IMR-90 (cell line): ENCODE measurements around the gene MLX. TPM values are rescaled to one million over a fixed set of nuclear protein-coding genes. Genes with fewer than 3 reads are reported as not detected.

ENCODE experiments used
- ATAC-seq: fragments of 200-7000 bp; cut with Tn5 transposase; 2 replicates; pipeline ENCODE4 v1.9.1; 2020; ENCODE audit warnings: low read depth, mild to moderate bottlenecking, moderate library complexity
- BruUV-seq: library from RNA; stranded (reverse); fragments of 400-500 nt; replicated peaks from 2 replicates; lab custom pipeline; 2021; lab: Mats Ljungman, UMichigan
- CTCF ChIA-PET: fragments of 300-600 bp; formaldehyde crosslinking; extraction: SDS; loops from one replicate; lab custom pipeline; 2021; ENCODE audit warnings: antibody characterized with exemption; lab: Yijun Ruan, JAX
- POLR2A ChIA-PET: fragments of 300-600 bp; sonication (Branson Sonifier 250); formaldehyde crosslinking; loops from one replicate; lab custom pipeline; 2022; ENCODE audit warnings: antibody characterized with exemption; ENCODE audit not compliant: unreplicated experiment; lab: Charles Lee
- DNase-seq: peaks from one replicate; pipeline ENCODE4 v3.0.0; 2013
- H2AFZ ChIP-seq: replicated peaks from 2 replicates; pipeline ENCODE3; 2013; ENCODE audit warnings: low read length, mild to moderate bottlenecking; ENCODE audit not compliant: poor library complexity
- H2AK5ac ChIP-seq: 2 replicates; pipeline ENCODE4 v1.6.1; 2013; ENCODE audit warnings: low read depth, low read length, inconsistent platforms
- H2AK9ac ChIP-seq: replicated peaks from 2 replicates; pipeline ENCODE3; 2013; ENCODE audit warnings: mild to moderate bottlenecking, low read depth, low read length, moderate library complexity; ENCODE audit not compliant: poor library complexity
- H2BK120ac ChIP-seq: 2 replicates; pipeline ENCODE4 v1.6.1; 2013; ENCODE audit warnings: low read depth, low read length, inconsistent platforms
- H2BK15ac ChIP-seq: 3 replicates; pipeline ENCODE4 v1.6.1; 2013; ENCODE audit warnings: low read depth, low read length, inconsistent platforms
- H2BK20ac ChIP-seq: 2 replicates; pipeline ENCODE4 v1.6.1; 2013; ENCODE audit warnings: low read depth, mild to moderate bottlenecking, inconsistent platforms, low read length, moderate library complexity
- H2BK5ac ChIP-seq: 2 replicates; pipeline ENCODE4 v1.6.1; 2013; ENCODE audit warnings: mild to moderate bottlenecking, low read depth, low read length, inconsistent platforms; ENCODE audit not compliant: poor library complexity, severe bottlenecking
- H3K14ac ChIP-seq: replicated peaks from 2 replicates; pipeline ENCODE4 v1.6.1; 2013; ENCODE audit warnings: low read depth, low read length, inconsistent platforms
- H3K18ac ChIP-seq: 2 replicates; pipeline ENCODE4 v1.6.1; 2013; ENCODE audit warnings: low read depth, low read length, control low read depth
- H3K23ac ChIP-seq: 2 replicates; pipeline ENCODE4 v1.6.1; 2013; ENCODE audit warnings: low read depth, low read length, inconsistent platforms
- H3K27ac ChIP-seq: 2 replicates; pipeline ENCODE4 v1.5.1; 2013; ENCODE audit warnings: mild to moderate bottlenecking, control low read depth, low read length; ENCODE audit not compliant: insufficient read depth
- H3K27me3 ChIP-seq: 2 replicates; pipeline ENCODE4 v1.6.1; 2013; ENCODE audit warnings: low read length; ENCODE audit not compliant: control insufficient read depth, insufficient read depth
- H3K36me3 ChIP-seq: 2 replicates; pipeline ENCODE4 v1.6.1; 2013; ENCODE audit warnings: low read length, mixed read lengths; ENCODE audit not compliant: control insufficient read depth, insufficient read depth
- H3K4ac ChIP-seq: 2 replicates; pipeline ENCODE4 v1.6.1; 2013; ENCODE audit warnings: low read depth, low read length, inconsistent platforms
- H3K4me1 ChIP-seq: 2 replicates; pipeline ENCODE4 v1.6.1; 2013; ENCODE audit warnings: low read length, mixed read lengths; ENCODE audit not compliant: control insufficient read depth, insufficient read depth
- H3K4me2 ChIP-seq: 2 replicates; pipeline ENCODE4 v1.6.1; 2013; ENCODE audit warnings: low read depth, mild to moderate bottlenecking, control low read depth, low read length, moderate library complexity
- H3K4me3 ChIP-seq: 2 replicates; pipeline ENCODE4 v1.5.1; 2013; ENCODE audit warnings: low read depth, mild to moderate bottlenecking, control low read depth, low read length, moderate library complexity; ENCODE audit not compliant: insufficient read depth
- H3K56ac ChIP-seq: 2 replicates; pipeline ENCODE4 v1.6.1; 2013; ENCODE audit warnings: low read length, inconsistent platforms; ENCODE audit not compliant: insufficient read depth; ENCODE audit errors: extremely low read depth
- H3K79me1 ChIP-seq, 2 experiments: 2 replicates each; pipeline ENCODE4 v1.6.1; 2013; ENCODE audit warnings: low read length in 2 of 2, inconsistent platforms in 1 of 2, low read depth in 1 of 2
- H3K9ac ChIP-seq: 2 replicates; pipeline ENCODE4 v1.6.1; 2013; ENCODE audit warnings: low read depth, low read length, control low read depth
- H3K9me1 ChIP-seq: 2 replicates; pipeline ENCODE4 v1.6.1; 2013; ENCODE audit warnings: low read length, inconsistent platforms; ENCODE audit not compliant: insufficient read depth
- H3K9me3 ChIP-seq: 2 replicates; pipeline ENCODE4 v1.6.1; 2013; ENCODE audit warnings: low read length; ENCODE audit not compliant: control insufficient read depth, insufficient read depth
- H4K20me1 ChIP-seq: 2 replicates; pipeline ENCODE4 v1.6.1; 2013; ENCODE audit warnings: low read length, inconsistent platforms; ENCODE audit not compliant: insufficient read depth
- H4K5ac ChIP-seq: 2 replicates; pipeline ENCODE4 v1.6.1; 2013; ENCODE audit warnings: mild to moderate bottlenecking, low read depth, low read length, control low read depth
- H4K8ac ChIP-seq, 2 experiments: 2 replicates each; pipeline ENCODE4 v1.6.1; 2013; ENCODE audit warnings: low read depth in 2 of 2, low read length in 2 of 2, control low read depth in 1 of 2, inconsistent platforms in 1 of 2
- H4K91ac ChIP-seq: 2 replicates; pipeline ENCODE4 v1.6.1; 2013; ENCODE audit warnings: low read depth, low read length, inconsistent platforms; ENCODE audit not compliant: insufficient read depth
- CTCF ChIP-seq: conservative IDR thresholded peaks from 2 replicates; pipeline ENCODE4 v1.5.1; 2012; ENCODE audit warnings: mild to moderate bottlenecking, low read depth, low read length, improper control_type of control experiment
- MAZ ChIP-seq: IDR thresholded peaks from 2 replicates; pipeline ENCODE4 v1.6.1; 2012; ENCODE audit warnings: low read depth, mild to moderate bottlenecking, low read length, improper control_type of control experiment, moderate library complexity, borderline replicate concordance
- MXI1 ChIP-seq: IDR thresholded peaks from 2 replicates; pipeline ENCODE4 v1.6.1; 2012; ENCODE audit warnings: low read depth, mild to moderate bottlenecking, low read length, moderate library complexity, borderline replicate concordance
- POLR2A ChIP-seq: IDR thresholded peaks from 2 replicates; pipeline ENCODE4 v1.6.1; 2012; ENCODE audit warnings: mild to moderate bottlenecking, low read depth, low read length
- RAD21 ChIP-seq: IDR thresholded peaks from 2 replicates; pipeline ENCODE4 v1.6.1; 2012; ENCODE audit warnings: low read length, improper control_type of control experiment
- WGBS, 2 experiments: methylation state at CpG; one replicate each; pipeline versions ENCODE4 v1.1.5 to v1.1.7; 2013; ENCODE audit warnings: missing lambda C conversion rate in 2 of 2; ENCODE audit not compliant: insufficient read length in 1 of 2; ENCODE audit errors: extremely low coverage in 2 of 2; 5-methylcytosine and 5-hydroxymethylcytosine counted together
- dilution Hi-C: fragments of 300-500 bp; cut with HindIII; formaldehyde crosslinking; loops from one replicate; pipeline ENCODE4 v1.14.3; 2018; ENCODE audit warnings: low sequenced_read_pairs; ENCODE audit not compliant: unreplicated experiment
- in situ Hi-C: fragments of 300-500 bp; cut with MboI; formaldehyde crosslinking; loops from 3 replicates; pipeline ENCODE4 v1.14.3; 2019; ENCODE audit warnings: low sequenced_read_pairs, inconsistent platforms, mixed read lengths
- intact Hi-C: fragments of 100-400 bp; cut with micrococcal nuclease; formaldehyde crosslinking; loops from 2 replicates; pipeline ENCODE4 v1.10.0; 2022
- polyA plus RNA-seq, 3 experiments: library from polyadenylated mRNA; depleted of rRNA; stranded (reverse); fragments of >200 nt; gene quantifications; 2 replicates each; pipeline ENCODE4 v1.2.3, GENCODE V29; 2012; ENCODE audit warnings: low replicate concordance in 1 of 3
- total RNA-seq: library from RNA; depleted of rRNA; stranded (reverse); fragments of >200 nt; gene quantifications from 2 replicates; pipeline ENCODE4 v1.2.3, GENCODE V29; 2012

Gene MLX
- total and polyA plus RNA-seq, 2 of the 4 experiments (the other 2 are of a cell fraction): 37.8 to 45.6 TPM

- in situ Hi-C loops: no loop called here
- H2AK5ac ChIP-seq: peak overlapping the region; percentile 93
- intact Hi-C loops: no loop called here
Measured at GRCh38 chr17:42536372-42537155, 30.3 kb upstream of the MLX start.

More at GRCh38 chr17:42536372-42537155, 30.3 kb upstream of the MLX start:
- peaks cover 12% of the 10 kb centered on the region for H3K4me1 ChIP-seq
- peaks cover 26% of the 10 kb centered on the region for H3K36me3 ChIP-seq
- H2AK9ac ChIP-seq: peak overlapping the region; percentile 99
- H3K9me3 ChIP-seq: no peaks in the 10 kb centered on the region
- TF ChIP-seq RAD21: no peak
- peak; percentile 83 for TF ChIP-seq MXI1
- no peak for TF ChIP-seq CTCF
- TF ChIP-seq MAZ: peak; percentile 69; the same call in 1 of the 2 replicates
- peak; percentile 7; the same call in 1 of the 2 replicates for TF ChIP-seq POLR2A
- peak overlapping the region; percentile 55 for H3K27ac ChIP-seq
- DNase-seq (peak; percentile 78), ATAC-seq (peak; percentile 84)
- H2BK20ac ChIP-seq: peak overlapping the region; percentile 17; the same call in 1 of the 2 replicates
- H4K20me1 ChIP-seq: peaks cover 9% of the 10 kb centered on the region; the same call in 1 of the 2 replicates
- ChIA-PET POLR2A (interaction anchor here (1.6 to 1.8 kb wide), 3 partner anchors 16 to 116 kb away, joined by 4 to 6 read pairs (median 4); partner anchors contain the start of gene CAVIN1), CTCF (interaction anchor here (0.6 to 1.8 kb wide), 3 partner anchors 9 to 572 kb away, joined by 3 to 6 read pairs (median 3); no protein-coding TSS in a partner anchor)
- H3K23ac ChIP-seq: peak overlapping the region; percentile 92
- peak overlapping the region; percentile 90 for H3K4me2 ChIP-seq
- H2BK5ac ChIP-seq: peak overlapping the region; percentile 63
- H3K56ac ChIP-seq: peak overlapping the region; percentile 63
- peak overlapping the region; percentile 90 for H2AFZ ChIP-seq
- H3K27me3 ChIP-seq: no peaks in the 10 kb centered on the region
- peak overlapping the region; percentile 98 for H4K91ac ChIP-seq
- peak overlapping the region; percentile 19 for H3K18ac ChIP-seq
- peak overlapping the region; percentile 81 for H3K9ac ChIP-seq
- H4K8ac ChIP-seq: peak overlapping the region; percentile 72 to 95
- BruUV-seq: no TSS peak
- H2BK120ac ChIP-seq: peak overlapping the region; percentile 69
- peaks cover 16 to 32% of the 10 kb centered on the region in 2 experiments for H3K79me1 ChIP-seq
- H3K4ac ChIP-seq: peak overlapping the region; percentile 97
- peak overlapping the region; percentile 31 for H4K5ac ChIP-seq
- peaks cover 25% of the 10 kb centered on the region for H3K9me1 ChIP-seq
- WGBS, 2 experiments: 0% methylated on average over 41 of the region's 65 CpGs; no CpG with 5 or more reads in 1 of the 2 experiments
- peak overlapping the region; percentile 96 for H3K14ac ChIP-seq
- dilution Hi-C loops: no loop called here
- peak overlapping the region; percentile 53 for H3K4me3 ChIP-seq
- H2BK15ac ChIP-seq: 0 out of 3 replicates have a peak overlapping the region, but pooled peaks have one; percentile 7
